GM10266 (cell line): ENCODE data around the gene PROM2.

Experiments
- DNase-seq: peaks from one replicate; pipeline ENCODE4 v3.0.0; 2012; ENCODE audit errors: extremely low spot score
- TF ChIP-seq, protein P1 (sequence below): IDR thresholded peaks from 2 replicates; pipeline ENCODE4 v1.5.1; 2012; ENCODE audit warnings: mild to moderate bottlenecking, low read depth; ENCODE audit not compliant: control insufficient read depth, insufficient read depth; ENCODE audit errors: missing control alignments

PROM2 gene

GRCh38 chr2:95301876-95302641 lies 27.8 kb downstream of the PROM2 start:
- no peak for DNase-seq
- TF ChIP-seq, protein P1, sequence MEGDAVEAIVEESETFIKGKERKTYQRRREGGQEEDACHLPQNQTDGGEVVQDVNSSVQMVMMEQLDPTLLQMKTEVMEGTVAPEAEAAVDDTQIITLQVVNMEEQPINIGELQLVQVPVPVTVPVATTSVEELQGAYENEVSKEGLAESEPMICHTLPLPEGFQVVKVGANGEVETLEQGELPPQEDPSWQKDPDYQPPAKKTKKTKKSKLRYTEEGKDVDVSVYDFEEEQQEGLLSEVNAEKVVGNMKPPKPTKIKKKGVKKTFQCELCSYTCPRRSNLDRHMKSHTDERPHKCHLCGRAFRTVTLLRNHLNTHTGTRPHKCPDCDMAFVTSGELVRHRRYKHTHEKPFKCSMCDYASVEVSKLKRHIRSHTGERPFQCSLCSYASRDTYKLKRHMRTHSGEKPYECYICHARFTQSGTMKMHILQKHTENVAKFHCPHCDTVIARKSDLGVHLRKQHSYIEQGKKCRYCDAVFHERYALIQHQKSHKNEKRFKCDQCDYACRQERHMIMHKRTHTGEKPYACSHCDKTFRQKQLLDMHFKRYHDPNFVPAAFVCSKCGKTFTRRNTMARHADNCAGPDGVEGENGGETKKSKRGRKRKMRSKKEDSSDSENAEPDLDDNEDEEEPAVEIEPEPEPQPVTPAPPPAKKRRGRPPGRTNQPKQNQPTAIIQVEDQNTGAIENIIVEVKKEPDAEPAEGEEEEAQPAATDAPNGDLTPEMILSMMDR: no peak

- TF ChIP-seq, protein P1: no peak
- no peak for DNase-seq
These were observed 29.1 kb downstream of the PROM2 start for GRCh38 chr2:95303191-95303919.

GRCh38 chr2:95305380-95306061 lies 31.3 kb downstream of the PROM2 start:
- no peak for DNase-seq
- TF ChIP-seq, protein P1: no peak

DNA sequence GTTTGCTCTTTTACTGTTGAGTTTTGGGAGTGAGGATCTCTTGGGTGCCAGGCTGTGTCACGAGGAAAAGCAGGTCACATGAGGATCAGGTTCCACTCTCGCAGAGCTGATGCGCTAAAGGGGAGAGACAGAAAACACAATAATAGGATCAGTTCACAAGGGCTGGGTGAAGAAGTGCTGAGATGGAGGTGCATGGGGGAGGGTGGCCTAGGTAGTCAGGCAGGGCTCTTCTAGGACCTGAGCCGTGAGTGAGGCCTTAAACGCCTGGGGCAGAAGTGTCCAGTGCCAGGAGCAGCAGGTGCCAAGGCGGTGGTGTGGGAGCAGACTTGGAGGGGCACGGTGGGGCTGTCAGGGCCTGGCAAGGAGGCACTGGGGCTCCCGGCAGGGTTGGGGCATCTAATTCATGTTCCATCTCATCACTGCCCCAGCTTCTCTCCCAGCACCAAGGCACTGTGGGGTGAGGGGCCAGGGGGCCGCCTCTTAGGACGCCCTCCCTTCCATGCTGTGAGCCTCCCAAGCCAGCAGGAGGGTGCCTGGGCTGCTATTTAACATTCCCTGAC lies 32.2 kb downstream of the PROM2 start:
- DNase-seq: no peak
- TF ChIP-seq, protein P1: no peak

GRCh38 chr2:95307036-95307435 lies 32.8 kb downstream of the PROM2 start:
- DNase-seq: no peak
- TF ChIP-seq, protein P1: no peak

DNA sequence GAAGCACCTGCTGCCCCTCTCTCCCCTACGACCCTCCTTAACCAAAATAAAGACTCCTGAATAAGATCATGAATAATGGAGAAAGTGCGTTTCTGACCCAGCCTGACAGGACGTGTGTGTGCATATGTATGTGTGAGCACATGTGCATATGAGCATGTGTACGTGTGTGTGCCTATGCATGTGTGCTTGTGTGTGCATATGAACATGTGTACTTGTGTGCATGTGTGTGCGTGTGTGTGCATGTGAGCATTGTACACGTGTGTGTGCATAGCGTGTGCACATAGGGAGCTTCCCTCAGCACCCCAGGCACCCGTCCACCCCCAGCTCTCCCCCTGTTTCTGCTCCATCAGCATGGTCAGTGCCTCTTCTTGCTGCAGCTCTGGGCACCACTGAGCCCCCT lies 33.6 kb downstream of the PROM2 start:
- no peak for DNase-seq
- TF ChIP-seq, protein P1: no peak
